ENCODE results near the gene INPP5A. TPM values are rescaled to one million over a fixed set of nuclear protein-coding genes. Genes with fewer than 3 reads are reported as not detected.
A peak's percentile ranks its signal among the peaks of the same experiment; 100 is the strongest.

INPP5A gene
- total RNA-seq, 4 donors from 2014 or later, result 34.8 to 80.8 (median 52.8) TPM

GRCh38 chr10:132582137-132582536, 44.5 kb downstream of the INPP5A start:
- no peaks in the 10 kb centered on the region for H3K36me3 ChIP-seq
- no peak overlapping the region for H3K4me3 ChIP-seq
- H3K4me1 ChIP-seq, result peaks cover 10 to 48% (median 21%) of the 10 kb centered on the region in 4 donors
- in situ Hi-C loops (cut with MboI; ENCODE audit: low pct_ligation_motif_present in 1 of 4, low pct_unique_long_range_greater_than_20kb in 1 of 4, low sequenced_read_pairs in 3 of 4) (no loop called here), intact Hi-C loops (cut with DNase I; ENCODE audit: low total_unique reads) (no loop called here)
- H3K9me3 ChIP-seq, result no peaks in the 10 kb centered on the region
- 91% methylated on average over 4 of the region's 4 CpGs; no CpG with 5 or more reads in 1 of the 2 donors for WGBS, 2 donors (ENCODE audit: low coverage in 1 of 2)
- no peaks in the 10 kb centered on the region for H3K27me3 ChIP-seq
- TF ChIP-seq POLR2A (IDR thresholded peaks at IDR 0.05) (no peak), POLR2AphosphoS5 (IDR thresholded peaks at IDR 0.05) (no peak), EP300 (IDR thresholded peaks at IDR 0.05; ENCODE audit: low read depth) (no peak), CTCF (IDR thresholded peaks at IDR 0.05) (no peak)
- no peak overlapping the region for H3K27ac ChIP-seq
- no peak for DNase-seq

- no peak for DNase-seq
- no peaks in the 10 kb centered on the region for H3K36me3 ChIP-seq
- no peaks in the 10 kb centered on the region for H3K9me3 ChIP-seq
- H3K27me3 ChIP-seq, result no peaks in the 10 kb centered on the region
- 92 to 95% methylated on average over 4 to 5 of the region's 5 CpGs for WGBS, 2 donors (ENCODE audit: low coverage in 1 of 2)
- H3K27ac ChIP-seq, result no peak overlapping the region
- intact Hi-C loops (cut with DNase I; ENCODE audit: low total_unique reads), result no loop called here
- H3K4me1 ChIP-seq, result peaks cover 6 to 48% (median 19%) of the 10 kb centered on the region in 4 donors
- H3K4me3 ChIP-seq, result no peak overlapping the region
- no peak for TF ChIP-seq POLR2AphosphoS5 (IDR thresholded peaks at IDR 0.05)
- in situ Hi-C loops (cut with MboI; ENCODE audit: low pct_ligation_motif_present in 1 of 4, low pct_unique_long_range_greater_than_20kb in 1 of 4, low sequenced_read_pairs in 3 of 4), result no loop called here
Observed at GRCh38 chr10:132582771-132583170, 45.2 kb downstream of the INPP5A start.

- Histone ChIP-seq H3K27me3 (no peaks in the 10 kb centered on the region), H3K27ac (peak overlapping the region in 1 of 4 donors; percentile 40), H3K4me3 (no peak overlapping the region), H3K36me3 (no peaks in the 10 kb centered on the region), H3K9me3 (no peaks in the 10 kb centered on the region), H3K4me1 (peaks cover 4 to 48% (median 18%) of the 10 kb centered on the region in 4 donors)
- intact Hi-C loops (cut with DNase I; ENCODE audit: low total_unique reads), result no loop called here
- WGBS, 2 donors (ENCODE audit: low coverage in 1 of 2), result 72 to 82% methylated on average over 9 of the region's 9 CpGs
- TF ChIP-seq EP300 (IDR thresholded peaks at IDR 0.05; ENCODE audit: low read depth) (no peak), POLR2A (IDR thresholded peaks at IDR 0.05) (no peak), POLR2AphosphoS5 (IDR thresholded peaks at IDR 0.05) (no peak), CTCF (IDR thresholded peaks at IDR 0.05) (no peak)
- no peak for DNase-seq
- in situ Hi-C loops (cut with MboI; ENCODE audit: low pct_ligation_motif_present in 1 of 4, low pct_unique_long_range_greater_than_20kb in 1 of 4, low sequenced_read_pairs in 3 of 4), result no loop called here
Observed at GRCh38 chr10:132583456-132583855, 45.9 kb downstream of the INPP5A start.

- WGBS, 2 donors (ENCODE audit: low coverage in 1 of 2), result 76 to 100% methylated on average over 1 of the region's 1 CpG
- no peaks in the 10 kb centered on the region for H3K9me3 ChIP-seq
- peaks cover 10 to 48% (median 22%) of the 10 kb centered on the region in 4 donors for H3K4me1 ChIP-seq
- no peak for TF ChIP-seq EP300 (IDR thresholded peaks at IDR 0.05; ENCODE audit: low read depth)
- no peak overlapping the region for H3K27ac ChIP-seq
- in situ Hi-C loops (cut with MboI; ENCODE audit: low pct_ligation_motif_present in 1 of 4, low pct_unique_long_range_greater_than_20kb in 1 of 4, low sequenced_read_pairs in 3 of 4) (no loop called here), intact Hi-C loops (cut with DNase I; ENCODE audit: low total_unique reads) (no loop called here)
- H3K4me3 ChIP-seq, result no peak overlapping the region
- no peaks in the 10 kb centered on the region for H3K27me3 ChIP-seq
- no peak for DNase-seq
- H3K36me3 ChIP-seq, result no peaks in the 10 kb centered on the region
Observed at GRCh38 chr10:132584081-132584480, 46.5 kb downstream of the INPP5A start.

GRCh38 chr10:132585732-132586722, 48.4 kb downstream of the INPP5A start:
- Histone ChIP-seq H3K4me3 (no peak overlapping the region), H3K27me3 (no peaks in the 10 kb centered on the region), H3K4me1 (peaks cover 22 to 68% (median 39%) of the 10 kb centered on the region in 4 donors), H3K27ac (peak overlapping the region; percentile 11 to 33 (median 18)), H3K36me3 (no peaks in the 10 kb centered on the region), H3K9me3 (no peaks in the 10 kb centered on the region)
- 68% methylated on average over 38 of the region's 38 CpGs; no CpG with 5 or more reads in 1 of the 2 donors for WGBS, 2 donors (ENCODE audit: low coverage in 1 of 2)
- DNase-seq, result no peak
- TF ChIP-seq CTCF (IDR thresholded peaks at IDR 0.05) (no peak), POLR2AphosphoS5 (IDR thresholded peaks at IDR 0.05) (peak in 1 of 3 donors; percentile 50)
- in situ Hi-C loops (cut with MboI; ENCODE audit: low pct_ligation_motif_present in 1 of 4, low pct_unique_long_range_greater_than_20kb in 1 of 4, low sequenced_read_pairs in 3 of 4) (no loop called here), intact Hi-C loops (cut with DNase I; ENCODE audit: low total_unique reads) (no loop called here)

Data from transverse colon (tissue), 4 donors.